Heart left ventricle (tissue), 13 donors: Measurements from ENCODE around the gene RAD23A.

Source experiments
- POLR2A ChIP-seq, 2 donors: fragments of 450-650 bp; IDR thresholded peaks; one replicate each; pipeline ENCODE4 v1.6.1; 2017; ENCODE audit warnings: antibody characterized with exemption in 2 of 2, mild to moderate bottlenecking in 2 of 2, moderate library complexity in 2 of 2
- TF ChIP-seq, protein P1 (sequence below), 12 donors: fragments of 200-600 bp; sonication (generic) in 4 of 12; IDR thresholded peaks; one replicate each; pipeline versions ENCODE4 v1.5.0 to v1.8.0; 2018 to 2022; ENCODE audit warnings: antibody characterized with exemption in 12 of 12, mild to moderate bottlenecking in 5 of 12
- donor health status: ischemic (EF 13 %, LVEDD 7.1; RV severe dilation, severe dysfunction).
- donor health status: DM: no; HTN: yes; CAD: no.
- donor health status: DM: no; HTN: no; CAD: no.
- donor health status: ischemic (EF 25% LVEDD 6.9; RV normal size, moderate dysfunction).
- donor health status: ischemic (EF 25% LVEDD 5.7; RV mildly dilated, moderate dysfunction).
- donor health status: ischemic (EF 35%, LVEDD 5.7; RV mildly dilated, moderate dysfunction).
- donor health status: nonischemic (EF 11% LVEDD 7.7; RV severe dilation, severe dysfunction).
- donor health status: DM: yes; HTN: yes; CAD: no.
- donor health status: PGD.
- donor health status: ischemic (EF 29% LVEDD 5.4; RV normal size, mild dysfunction).
- donor health status: nonischemic (EF 23%, LVEDD 6.1; RV moderate dilation, normal function).

DNA sequence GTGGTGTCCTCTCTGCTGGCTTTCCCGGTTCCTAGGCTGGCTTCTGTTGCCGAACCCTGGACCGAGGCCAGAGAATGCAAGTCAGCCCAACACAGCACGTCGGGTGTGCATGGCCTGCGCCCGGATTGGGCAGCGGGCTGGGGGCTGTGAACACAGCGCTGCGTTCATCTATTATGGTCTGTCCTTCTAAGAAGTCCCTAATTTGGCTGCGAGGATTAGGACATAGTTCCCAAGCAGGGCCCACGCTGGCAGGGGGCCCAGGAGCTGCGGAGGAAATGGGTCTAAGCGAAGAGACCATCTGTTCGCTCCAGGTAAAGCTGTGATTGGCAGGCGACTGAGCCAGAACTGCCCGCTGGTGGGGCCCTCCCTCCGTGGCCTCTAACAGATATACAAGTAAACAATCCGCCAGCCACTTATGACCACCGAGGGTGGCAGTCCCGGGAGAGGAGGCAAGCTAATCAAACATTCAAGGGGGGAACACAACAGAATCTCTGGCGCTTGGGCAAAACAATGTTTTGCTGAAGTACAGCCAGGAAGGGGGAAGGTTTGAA is 32.6 kb upstream of the RAD23A start:
- TF ChIP-seq, protein P1, sequence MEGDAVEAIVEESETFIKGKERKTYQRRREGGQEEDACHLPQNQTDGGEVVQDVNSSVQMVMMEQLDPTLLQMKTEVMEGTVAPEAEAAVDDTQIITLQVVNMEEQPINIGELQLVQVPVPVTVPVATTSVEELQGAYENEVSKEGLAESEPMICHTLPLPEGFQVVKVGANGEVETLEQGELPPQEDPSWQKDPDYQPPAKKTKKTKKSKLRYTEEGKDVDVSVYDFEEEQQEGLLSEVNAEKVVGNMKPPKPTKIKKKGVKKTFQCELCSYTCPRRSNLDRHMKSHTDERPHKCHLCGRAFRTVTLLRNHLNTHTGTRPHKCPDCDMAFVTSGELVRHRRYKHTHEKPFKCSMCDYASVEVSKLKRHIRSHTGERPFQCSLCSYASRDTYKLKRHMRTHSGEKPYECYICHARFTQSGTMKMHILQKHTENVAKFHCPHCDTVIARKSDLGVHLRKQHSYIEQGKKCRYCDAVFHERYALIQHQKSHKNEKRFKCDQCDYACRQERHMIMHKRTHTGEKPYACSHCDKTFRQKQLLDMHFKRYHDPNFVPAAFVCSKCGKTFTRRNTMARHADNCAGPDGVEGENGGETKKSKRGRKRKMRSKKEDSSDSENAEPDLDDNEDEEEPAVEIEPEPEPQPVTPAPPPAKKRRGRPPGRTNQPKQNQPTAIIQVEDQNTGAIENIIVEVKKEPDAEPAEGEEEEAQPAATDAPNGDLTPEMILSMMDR (IDR thresholded peaks at IDR 0.05): no peak
- TF ChIP-seq POLR2A (IDR thresholded peaks at IDR 0.05): no peak
